Lower lobe of right lung (tissue), 2 donors: Measurements from ENCODE around the gene TTYH1. TPM values are rescaled to one million over a fixed set of nuclear protein-coding genes. Genes with fewer than 3 reads are reported as not detected.

Experiments used
- ATAC-seq, 2 donors: fragments of 200-7000 bp; cut with Tn5 transposase; one replicate each; pipeline ENCODE4 v1.9.1; 2020 to 2022; ENCODE audit warnings: mild to moderate bottlenecking in 2 of 2, moderate library complexity in 2 of 2
- DNase-seq: peaks from one replicate; pipeline ENCODE4 v3.0.0-alpha.2; 2020
- H3K27ac ChIP-seq: fragments of 200-600 bp; one replicate; pipeline ENCODE4 v1.8.0; 2022
- H3K27me3 ChIP-seq: fragments of 200-600 bp; one replicate; pipeline ENCODE4 v1.8.0; 2022; ENCODE audit warnings: low read depth
- H3K36me3 ChIP-seq: fragments of 200-600 bp; one replicate; pipeline ENCODE4 v1.8.0; 2022; ENCODE audit warnings: mild to moderate bottlenecking
- H3K4me1 ChIP-seq: fragments of 200-600 bp; one replicate; pipeline ENCODE4 v1.8.0; 2022
- H3K4me3 ChIP-seq: fragments of 200-600 bp; one replicate; pipeline ENCODE4 v1.8.0; 2022; ENCODE audit warnings: mild to moderate bottlenecking
- H3K9me3 ChIP-seq: fragments of 200-600 bp; one replicate; pipeline ENCODE4 v1.8.0; 2022
- intact Hi-C: fragments of 100-400 bp; cut with DNase I; formaldehyde crosslinking; loops from one replicate; pipeline ENCODE4 v1.11.0; 2022
- total RNA-seq: library from RNA; stranded (reverse); fragmentation: NEBNext Ultra II Directional; extraction: Animal tissue kit (Norgen Biotek cat#: 25700); gene quantifications from one replicate; pipeline ENCODE4 v1.2.1, GENCODE V29; 2021
- TF ChIP-seq, protein P1 (sequence below): fragments of 200-600 bp; IDR thresholded peaks from one replicate; pipeline ENCODE4 v1.8.0; 2022; ENCODE audit warnings: antibody characterized with exemption, mild to moderate bottlenecking
- donor health status: DM: no; HTN: yes; CAD: no; lungs with severe emphysema.

TTYH1 gene
- total RNA-seq, 1 donor from 2014 or later, result not detected

DNA sequence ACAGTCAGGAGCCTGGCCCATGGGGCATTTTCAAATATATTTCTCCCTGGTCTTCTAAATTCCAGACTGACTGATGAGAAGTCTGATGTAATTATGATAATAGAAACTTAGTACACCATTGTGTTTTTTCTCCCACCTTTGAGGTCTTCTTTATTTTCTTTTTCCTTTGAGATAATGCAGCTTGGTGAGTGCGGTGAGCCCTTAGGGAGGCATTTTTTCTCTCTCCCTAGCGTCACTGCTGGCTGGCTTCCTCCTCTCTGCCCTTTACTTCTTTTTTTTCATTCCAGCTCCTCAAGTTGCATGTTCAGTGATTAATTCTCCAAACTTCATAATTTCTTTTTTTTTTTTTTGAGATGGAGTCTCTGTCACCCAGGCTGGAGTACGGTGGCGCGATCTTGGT, 70.6 kb downstream of the TTYH1 start:
- ATAC-seq, result no peak

More for the DNA sequence above, 70.6 kb downstream of the TTYH1 start:
- DNase-seq, result no peak
- Histone ChIP-seq H3K36me3 (no peaks in the 10 kb centered on the region), H3K4me3 (no peak overlapping the region), H3K9me3 (no peaks in the 10 kb centered on the region), H3K4me1 (peaks cover 13% of the 10 kb centered on the region), H3K27ac (no peak overlapping the region), H3K27me3 (peaks cover 20% of the 10 kb centered on the region)
- TF ChIP-seq, protein P1, sequence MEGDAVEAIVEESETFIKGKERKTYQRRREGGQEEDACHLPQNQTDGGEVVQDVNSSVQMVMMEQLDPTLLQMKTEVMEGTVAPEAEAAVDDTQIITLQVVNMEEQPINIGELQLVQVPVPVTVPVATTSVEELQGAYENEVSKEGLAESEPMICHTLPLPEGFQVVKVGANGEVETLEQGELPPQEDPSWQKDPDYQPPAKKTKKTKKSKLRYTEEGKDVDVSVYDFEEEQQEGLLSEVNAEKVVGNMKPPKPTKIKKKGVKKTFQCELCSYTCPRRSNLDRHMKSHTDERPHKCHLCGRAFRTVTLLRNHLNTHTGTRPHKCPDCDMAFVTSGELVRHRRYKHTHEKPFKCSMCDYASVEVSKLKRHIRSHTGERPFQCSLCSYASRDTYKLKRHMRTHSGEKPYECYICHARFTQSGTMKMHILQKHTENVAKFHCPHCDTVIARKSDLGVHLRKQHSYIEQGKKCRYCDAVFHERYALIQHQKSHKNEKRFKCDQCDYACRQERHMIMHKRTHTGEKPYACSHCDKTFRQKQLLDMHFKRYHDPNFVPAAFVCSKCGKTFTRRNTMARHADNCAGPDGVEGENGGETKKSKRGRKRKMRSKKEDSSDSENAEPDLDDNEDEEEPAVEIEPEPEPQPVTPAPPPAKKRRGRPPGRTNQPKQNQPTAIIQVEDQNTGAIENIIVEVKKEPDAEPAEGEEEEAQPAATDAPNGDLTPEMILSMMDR, result no peak
- intact Hi-C loops, result no loop called here

Other genes starting within 250 kb of the TTYH1 start
- gene TMC4, start 242.3 kb upstream of the TTYH1 start, total RNA-seq, result 57.6 TPM
- gene MBOAT7, start 225.9 kb upstream of the TTYH1 start, total RNA-seq, result 65.5 TPM
- 33.8 TPM for gene TSEN34, start 224.2 kb upstream of the TTYH1 start, total RNA-seq
- 1,086 TPM for gene RPS9, start 214.6 kb upstream of the TTYH1 start, total RNA-seq
- 85.6 TPM for gene LILRB3, start 192.5 kb upstream of the TTYH1 start, total RNA-seq
- 36.9 TPM for gene LILRA6, start 172.7 kb upstream of the TTYH1 start, total RNA-seq
- 16.0 TPM for gene LILRB5, start 158.2 kb upstream of the TTYH1 start, total RNA-seq
- 26.1 TPM for gene LILRB2, start 134.4 kb upstream of the TTYH1 start, total RNA-seq
- gene LILRA5, start 102.3 kb upstream of the TTYH1 start, total RNA-seq, result 21.9 TPM
- 6.6 TPM for gene LILRA4, start 76.3 kb upstream of the TTYH1 start, total RNA-seq
- gene LAIR1, start 50.5 kb upstream of the TTYH1 start, total RNA-seq, result 176 TPM
- gene LENG8, start 33.7 kb downstream of the TTYH1 start, total RNA-seq, result 183 TPM
- gene LENG9, start 48.3 kb downstream of the TTYH1 start, total RNA-seq, result 7.3 TPM
- gene CDC42EP5, start 57.8 kb downstream of the TTYH1 start, total RNA-seq, result 25.5 TPM
- 0.95 TPM for gene LAIR2, start 87.4 kb downstream of the TTYH1 start, total RNA-seq
- 25.3 TPM for gene LILRA2, start 158.3 kb downstream of the TTYH1 start, total RNA-seq
- gene LILRA1, start 178.2 kb downstream of the TTYH1 start, total RNA-seq, result 7.6 TPM
- gene LILRB1, start 215.0 kb downstream of the TTYH1 start, total RNA-seq, result 43.3 TPM
- gene LILRB4, start 247.5 kb downstream of the TTYH1 start, total RNA-seq, result 43.7 TPM